Muscle layer of colon (tissue), 2 donors: Measurements from ENCODE around the gene DNHD1.

ENCODE experiments used
- H3K27ac ChIP-seq: one replicate; pipeline ENCODE4 v1.7.0; 2013; ENCODE audit warnings: low read depth, mild to moderate bottlenecking, low read length, moderate library complexity
- H3K27me3 ChIP-seq, 2 donors: one replicate each; pipeline ENCODE4 v1.7.0; 2013; ENCODE audit warnings: low read length in 2 of 2, mild to moderate bottlenecking in 2 of 2; ENCODE audit not compliant: insufficient read depth in 2 of 2, control insufficient read depth in 1 of 2
- H3K36me3 ChIP-seq: one replicate; pipeline ENCODE4 v1.7.0; 2013; ENCODE audit warnings: mild to moderate bottlenecking, low read length; ENCODE audit not compliant: insufficient read depth
- H3K4me1 ChIP-seq: one replicate; pipeline ENCODE4 v1.7.0; 2013; ENCODE audit warnings: mild to moderate bottlenecking, low read length; ENCODE audit not compliant: insufficient read depth
- H3K4me3 ChIP-seq, 2 donors: one replicate each; pipeline ENCODE4 v1.7.0; 2013; ENCODE audit warnings: low read length in 2 of 2, low read depth in 1 of 2, mild to moderate bottlenecking in 1 of 2, moderate library complexity in 1 of 2
- H3K9ac ChIP-seq: one replicate; pipeline ENCODE4 v1.7.0; 2013; ENCODE audit warnings: low read length
- H3K9me3 ChIP-seq: one replicate; pipeline ENCODE4 v1.7.0; 2013; ENCODE audit warnings: mild to moderate bottlenecking, low read length
- donor health status: abdominal sarcoma.
- donor health status: Adenocarcinoma of cecum.

DNHD1 gene

GRCh38 chr11:6568191-6568918 lies 71.3 kb downstream of the DNHD1 start:
- Histone ChIP-seq H3K4me3 (no peak overlapping the region), H3K36me3 (no peaks in the 10 kb centered on the region), H3K27ac (no peak overlapping the region)

GRCh38 chr11:6569706-6570105 lies 72.6 kb downstream of the DNHD1 start:
- no peak overlapping the region for H3K9ac ChIP-seq
- no peaks in the 10 kb centered on the region for H3K36me3 ChIP-seq
- no peak overlapping the region for H3K4me3 ChIP-seq
- peaks cover 16% of the 10 kb centered on the region for H3K4me1 ChIP-seq
- no peaks in the 10 kb centered on the region for H3K27me3 ChIP-seq
- no peaks in the 10 kb centered on the region for H3K9me3 ChIP-seq
- no peak overlapping the region for H3K27ac ChIP-seq

More at GRCh38 chr11:6568191-6568918, 71.3 kb downstream of the DNHD1 start:
- Histone ChIP-seq H3K9me3 (no peaks in the 10 kb centered on the region), H3K27me3 (no peaks in the 10 kb centered on the region), H3K4me1 (peaks cover 16% of the 10 kb centered on the region), H3K9ac (no peak overlapping the region)

- H3K4me1 ChIP-seq, result peaks cover 27% of the 10 kb centered on the region
- H3K36me3 ChIP-seq, result no peaks in the 10 kb centered on the region
- H3K9ac ChIP-seq, result no peak overlapping the region
- no peak overlapping the region for H3K27ac ChIP-seq
- no peaks in the 10 kb centered on the region for H3K9me3 ChIP-seq
- H3K27me3 ChIP-seq, result no peaks in the 10 kb centered on the region
- H3K4me3 ChIP-seq, result peak overlapping the region; percentile 10 to 18
Observed at GRCh38 chr11:6570691-6571427, 73.8 kb downstream of the DNHD1 start.

- H3K9me3 ChIP-seq, result no peaks in the 10 kb centered on the region
- H3K4me3 ChIP-seq, result peak overlapping the region in 1 of 2 donors; percentile 18
- no peak overlapping the region for H3K27ac ChIP-seq
- no peak overlapping the region for H3K9ac ChIP-seq
- H3K36me3 ChIP-seq, result no peaks in the 10 kb centered on the region
- H3K4me1 ChIP-seq, result peaks cover 33% of the 10 kb centered on the region
- H3K27me3 ChIP-seq, result no peaks in the 10 kb centered on the region
Observed at GRCh38 chr11:6571434-6572008, 74.4 kb downstream of the DNHD1 start.

GRCh38 chr11:6572215-6572614 lies 75.1 kb downstream of the DNHD1 start:
- no peaks in the 10 kb centered on the region for H3K36me3 ChIP-seq
- H3K9ac ChIP-seq, result no peak overlapping the region
- no peak overlapping the region for H3K27ac ChIP-seq
- H3K9me3 ChIP-seq, result no peaks in the 10 kb centered on the region
- H3K27me3 ChIP-seq, result no peaks in the 10 kb centered on the region
- H3K4me1 ChIP-seq, result peaks cover 40% of the 10 kb centered on the region
- H3K4me3 ChIP-seq, result peak overlapping the region in 1 of 2 donors; percentile 18

- H3K4me3 ChIP-seq, result no peak overlapping the region
- no peaks in the 10 kb centered on the region for H3K9me3 ChIP-seq
- no peaks in the 10 kb centered on the region for H3K27me3 ChIP-seq
- no peak overlapping the region for H3K9ac ChIP-seq
- peaks cover 42% of the 10 kb centered on the region for H3K4me1 ChIP-seq
- peak overlapping the region; percentile 30 for H3K27ac ChIP-seq
- no peaks in the 10 kb centered on the region for H3K36me3 ChIP-seq
Observed at GRCh38 chr11:6574816-6575715, 78.0 kb downstream of the DNHD1 start.

- Histone ChIP-seq H3K27me3 (no peaks in the 10 kb centered on the region), H3K4me3 (no peak overlapping the region), H3K36me3 (no peaks in the 10 kb centered on the region), H3K9ac (no peak overlapping the region), H3K4me1 (peaks cover 38% of the 10 kb centered on the region), H3K9me3 (no peaks in the 10 kb centered on the region), H3K27ac (peak overlapping the region; percentile 79)
Observed at GRCh38 chr11:6576471-6577373, 79.6 kb downstream of the DNHD1 start.

GRCh38 chr11:6578134-6578533 lies 81.1 kb downstream of the DNHD1 start:
- H3K36me3 ChIP-seq, result no peaks in the 10 kb centered on the region
- no peak overlapping the region for H3K27ac ChIP-seq
- H3K9me3 ChIP-seq, result no peaks in the 10 kb centered on the region
- H3K27me3 ChIP-seq, result no peaks in the 10 kb centered on the region
- H3K4me3 ChIP-seq, result no peak overlapping the region
- no peak overlapping the region for H3K9ac ChIP-seq
- peaks cover 33% of the 10 kb centered on the region for H3K4me1 ChIP-seq

GRCh38 chr11:6579681-6580080 lies 82.6 kb downstream of the DNHD1 start:
- no peaks in the 10 kb centered on the region for H3K36me3 ChIP-seq
- no peaks in the 10 kb centered on the region for H3K27me3 ChIP-seq
- H3K9me3 ChIP-seq, result no peaks in the 10 kb centered on the region
- H3K9ac ChIP-seq, result no peak overlapping the region
- peaks cover 33% of the 10 kb centered on the region for H3K4me1 ChIP-seq
- H3K4me3 ChIP-seq, result no peak overlapping the region
- no peak overlapping the region for H3K27ac ChIP-seq

- H3K4me3 ChIP-seq, result no peak overlapping the region
- no peak overlapping the region for H3K9ac ChIP-seq
- peaks cover 24% of the 10 kb centered on the region for H3K4me1 ChIP-seq
- no peaks in the 10 kb centered on the region for H3K36me3 ChIP-seq
- H3K27me3 ChIP-seq, result no peaks in the 10 kb centered on the region
- no peaks in the 10 kb centered on the region for H3K9me3 ChIP-seq
- H3K27ac ChIP-seq, result no peak overlapping the region
Observed at GRCh38 chr11:6583584-6583983, 86.5 kb downstream of the DNHD1 start.
